Articular chondrocyte of knee joint (primary cell): ENCODE measurements around the gene CDK6. TPM values are rescaled to one million over a fixed set of nuclear protein-coding genes. Genes with fewer than 3 reads are reported as not detected.

ENCODE experiments used
- small RNA-seq: library from RNA; depleted of rRNA; stranded (forward); fragments of <200 nt; gene quantifications from one replicate; pipeline ENCODE3, GENCODE V24; 2012
- total RNA-seq: library from RNA; depleted of rRNA; stranded (reverse); fragments of >200 nt; gene quantifications from 2 replicates; pipeline ENCODE4 v1.2.3, GENCODE V29; 2012

The CDK6 gene
- 40.8 and 72.1 TPM in 2 replicates for total RNA-seq

DNA sequence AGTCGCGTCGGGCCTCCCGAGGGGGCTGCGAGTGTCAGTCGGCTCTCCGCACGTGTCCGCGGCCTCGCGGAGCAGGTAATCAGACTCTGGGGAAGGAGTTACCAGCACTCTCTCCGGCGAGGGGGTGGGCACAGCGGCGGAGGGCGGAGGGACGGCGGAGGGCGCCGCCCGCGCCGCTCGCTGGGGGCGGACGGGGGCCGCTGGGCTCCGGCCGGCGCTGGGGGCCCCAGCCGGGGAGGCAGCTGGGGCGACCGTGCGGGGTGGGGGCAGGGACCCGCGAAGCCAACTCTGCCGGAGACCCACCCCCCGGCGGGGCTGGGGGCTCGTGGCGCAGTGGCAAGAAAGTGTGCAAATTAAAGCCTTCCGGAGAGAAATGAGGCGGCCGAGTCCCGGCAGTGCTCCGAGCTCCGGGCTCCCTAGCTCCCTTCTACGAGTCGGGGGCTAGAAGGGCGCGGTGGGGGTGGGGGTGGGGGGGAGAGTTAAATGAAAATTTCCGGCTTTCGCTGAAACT is at the start of gene CDK6:
CDK6 (minus strand) TSS at position 85 of the 511 bp plus-strand sequence. CDS start 3,250 bp downstream, outside the sequence.

Small RNA genes within 50 kb of the gene (small RNA-seq; reads per million reads assigned to genes)
- not detected for gene RNU6-10P

Other genes starting within 250 kb of the CDK6 start
- 24.2 and 27.0 TPM in 2 replicates for gene FAM133B, start 246.2 kb downstream of the CDK6 start, total RNA-seq